ENCODE results near the gene LHFPL6. TPM values are rescaled to one million over a fixed set of nuclear protein-coding genes. Genes with fewer than 3 reads are reported as not detected.

The LHFPL6 gene
- total RNA-seq, 1 donor from 2014 or later: 31.7 TPM

DNA sequence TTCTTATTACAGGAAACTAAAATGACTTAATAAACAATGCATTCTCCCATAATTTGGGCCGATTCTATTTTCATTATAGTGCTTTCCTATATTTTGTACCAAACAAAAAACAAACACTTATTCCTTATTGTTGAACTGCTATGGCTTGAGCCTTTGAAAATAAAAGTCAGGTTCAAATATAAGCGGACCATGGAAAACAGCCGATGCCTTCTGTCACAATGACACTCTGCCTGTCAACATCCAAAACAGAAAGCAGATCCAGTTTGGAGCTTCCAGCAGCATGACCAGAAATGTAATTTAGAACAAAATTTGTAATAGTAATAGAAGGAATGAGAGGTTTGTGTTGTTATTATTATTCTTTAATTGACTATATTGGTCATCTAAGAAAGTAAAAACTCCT is 194.5 kb downstream of the LHFPL6 start:
- TF ChIP-seq, protein P1, sequence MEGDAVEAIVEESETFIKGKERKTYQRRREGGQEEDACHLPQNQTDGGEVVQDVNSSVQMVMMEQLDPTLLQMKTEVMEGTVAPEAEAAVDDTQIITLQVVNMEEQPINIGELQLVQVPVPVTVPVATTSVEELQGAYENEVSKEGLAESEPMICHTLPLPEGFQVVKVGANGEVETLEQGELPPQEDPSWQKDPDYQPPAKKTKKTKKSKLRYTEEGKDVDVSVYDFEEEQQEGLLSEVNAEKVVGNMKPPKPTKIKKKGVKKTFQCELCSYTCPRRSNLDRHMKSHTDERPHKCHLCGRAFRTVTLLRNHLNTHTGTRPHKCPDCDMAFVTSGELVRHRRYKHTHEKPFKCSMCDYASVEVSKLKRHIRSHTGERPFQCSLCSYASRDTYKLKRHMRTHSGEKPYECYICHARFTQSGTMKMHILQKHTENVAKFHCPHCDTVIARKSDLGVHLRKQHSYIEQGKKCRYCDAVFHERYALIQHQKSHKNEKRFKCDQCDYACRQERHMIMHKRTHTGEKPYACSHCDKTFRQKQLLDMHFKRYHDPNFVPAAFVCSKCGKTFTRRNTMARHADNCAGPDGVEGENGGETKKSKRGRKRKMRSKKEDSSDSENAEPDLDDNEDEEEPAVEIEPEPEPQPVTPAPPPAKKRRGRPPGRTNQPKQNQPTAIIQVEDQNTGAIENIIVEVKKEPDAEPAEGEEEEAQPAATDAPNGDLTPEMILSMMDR (conservative IDR thresholded peaks at IDR 0.05): no peak
- DNase-seq (ENCODE audit: extremely low spot score, unreplicated experiment): no peak
- Mint-ChIP-seq H3K36me3 (no peaks in the 10 kb centered on the region), H3K4me3 (no peak overlapping the region), H3K27ac (no peak overlapping the region), H3K27me3 (no peaks in the 10 kb centered on the region), H3K9me3 (no peaks in the 10 kb centered on the region), H3K4me1 (ENCODE audit: unreplicated experiment) (peaks cover 32% of the 10 kb centered on the region)

DNA sequence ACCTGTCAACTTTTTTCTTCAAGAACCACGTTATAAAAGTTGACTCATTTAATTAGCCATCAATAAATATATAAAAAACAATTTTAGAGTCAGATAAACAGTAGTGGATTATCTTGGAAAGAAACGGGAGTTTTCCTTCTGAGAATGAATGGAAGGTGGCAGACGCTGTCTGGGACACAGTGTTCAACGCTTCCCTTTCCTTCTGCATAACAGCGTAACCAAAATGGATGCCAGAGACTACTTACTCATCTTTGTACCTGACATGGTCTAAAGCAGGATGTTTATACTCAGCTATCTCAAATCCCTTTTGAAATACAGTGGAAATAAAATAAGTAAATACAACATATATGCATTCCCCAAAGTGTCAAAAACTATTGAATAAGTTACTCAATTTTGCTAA is 195.2 kb downstream of the LHFPL6 start:
- Mint-ChIP-seq H3K4me1 (ENCODE audit: unreplicated experiment) (peaks cover 37% of the 10 kb centered on the region), H3K27me3 (no peaks in the 10 kb centered on the region), H3K27ac (no peak overlapping the region), H3K36me3 (no peaks in the 10 kb centered on the region), H3K9me3 (no peaks in the 10 kb centered on the region), H3K4me3 (no peak overlapping the region)
- TF ChIP-seq, protein P1 (conservative IDR thresholded peaks at IDR 0.05): no peak
- no peak for DNase-seq (ENCODE audit: extremely low spot score, unreplicated experiment)

DNA sequence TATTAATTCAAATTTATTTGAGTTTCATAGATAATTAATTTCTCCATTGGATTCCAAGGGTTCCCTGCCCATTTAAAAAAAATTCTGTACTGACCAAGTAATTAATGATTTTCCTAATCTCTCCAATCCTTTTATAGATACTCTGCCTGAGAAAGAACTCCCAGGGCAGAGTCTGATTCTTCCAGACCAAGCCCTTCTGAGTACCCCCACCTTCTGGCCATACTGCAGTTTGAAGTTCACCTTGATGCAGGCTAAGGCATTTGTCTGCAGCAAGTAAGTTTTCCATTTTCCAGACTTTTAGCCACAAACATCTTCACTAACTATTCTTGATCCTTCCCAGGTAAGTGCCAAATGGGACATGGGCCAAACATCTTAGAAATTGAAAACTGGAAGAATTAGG is 195.9 kb downstream of the LHFPL6 start:
- no peak for DNase-seq (ENCODE audit: extremely low spot score, unreplicated experiment)
- Mint-ChIP-seq H3K4me3 (peak overlapping the region; percentile 35), H3K27ac (peak overlapping the region; percentile 60), H3K36me3 (no peaks in the 10 kb centered on the region), H3K4me1 (ENCODE audit: unreplicated experiment) (peaks cover 37% of the 10 kb centered on the region), H3K9me3 (no peaks in the 10 kb centered on the region), H3K27me3 (no peaks in the 10 kb centered on the region)
- TF ChIP-seq, protein P1 (conservative IDR thresholded peaks at IDR 0.05): no peak

DNA sequence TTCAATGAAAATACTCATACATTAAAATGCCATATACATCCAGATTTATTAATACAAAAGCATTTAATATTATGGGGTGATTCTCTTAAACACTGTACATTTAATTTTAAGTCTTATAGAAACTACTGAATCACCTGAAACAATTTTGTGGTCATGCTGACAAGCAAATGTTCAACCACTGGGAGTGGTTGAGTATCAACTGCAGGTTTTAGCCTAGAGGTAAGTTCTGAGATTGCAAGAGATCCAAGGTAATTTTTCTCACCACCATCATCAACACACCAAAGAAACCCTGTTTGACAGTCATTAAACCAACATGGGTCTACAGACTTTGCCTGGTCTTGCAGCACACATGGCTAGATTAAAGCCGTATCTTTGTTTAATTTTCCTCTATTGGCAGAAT is 196.3 kb downstream of the LHFPL6 start:
- DNase-seq (ENCODE audit: extremely low spot score, unreplicated experiment): no peak
- H3K4me3 Mint-ChIP-seq: no peak overlapping the region
- H3K36me3 Mint-ChIP-seq: no peaks in the 10 kb centered on the region
- peaks cover 36% of the 10 kb centered on the region for H3K4me1 Mint-ChIP-seq (ENCODE audit: unreplicated experiment)
- TF ChIP-seq, protein P1 (conservative IDR thresholded peaks at IDR 0.05): peak; percentile 62
- H3K27ac Mint-ChIP-seq: peak overlapping the region; percentile 60
- no peaks in the 10 kb centered on the region for H3K9me3 Mint-ChIP-seq
- no peaks in the 10 kb centered on the region for H3K27me3 Mint-ChIP-seq

DNA sequence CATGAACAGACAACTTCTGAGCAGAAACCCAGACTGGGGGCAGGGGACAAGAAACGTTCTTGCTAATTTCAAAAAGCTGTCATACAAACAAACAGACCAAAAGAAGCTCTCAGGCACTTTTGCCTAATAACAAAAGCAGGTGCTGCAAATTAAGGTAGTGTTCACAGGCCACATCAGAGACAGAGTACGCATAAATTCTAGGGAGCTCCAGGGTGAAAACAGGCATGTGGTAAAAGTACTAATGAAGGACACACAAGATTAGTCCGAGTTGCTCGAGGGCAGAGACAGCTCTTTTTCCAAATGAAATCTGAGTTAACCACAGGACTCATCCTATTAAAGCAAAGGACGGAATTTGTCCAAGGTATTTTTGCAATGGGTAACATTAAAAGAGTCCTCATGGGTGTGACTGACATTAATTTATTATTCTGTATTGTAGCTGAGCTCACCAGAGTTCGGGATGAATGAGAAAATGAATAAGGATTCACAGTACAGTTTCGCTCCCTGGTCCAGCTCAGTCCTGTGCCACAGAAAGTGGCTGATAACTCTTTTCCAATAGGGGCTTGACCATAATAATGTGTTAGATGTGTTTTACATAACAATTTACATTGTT is 197.3 kb downstream of the LHFPL6 start:
- TF ChIP-seq, protein P1 (conservative IDR thresholded peaks at IDR 0.05): no peak
- peaks cover 31% of the 10 kb centered on the region for H3K4me1 Mint-ChIP-seq (ENCODE audit: unreplicated experiment)

More for the DNA sequence above, 197.3 kb downstream of the LHFPL6 start:
- Mint-ChIP-seq H3K27me3 (no peaks in the 10 kb centered on the region), H3K27ac (peak overlapping the region; percentile 92), H3K9me3 (peaks cover 2% of the 10 kb centered on the region), H3K36me3 (no peaks in the 10 kb centered on the region), H3K4me3 (peak overlapping the region; percentile 22)
- no peak for DNase-seq (ENCODE audit: extremely low spot score, unreplicated experiment)

Measured in type B pancreatic cell (in vitro differentiated cells).